NCI-H1694 (cell line): Measurements from ENCODE around the gene RPS2.
A peak's percentile ranks its signal among the peaks of the same experiment; 100 is the strongest.
"Not testable (repeated sequence)": the region's sequence is repeated elsewhere in the genome, so short reads cannot be mapped to it uniquely, and the experiment has no call there.

Experiments
- DNase-seq: peaks from one replicate; lab custom pipeline; 2025; lab: John Stamatoyannopoulos, UW

The RPS2 gene

GRCh38 chr16:1942047-1942809, 22.4 kb downstream of the RPS2 start:
- DNase-seq: no peak

DNA sequence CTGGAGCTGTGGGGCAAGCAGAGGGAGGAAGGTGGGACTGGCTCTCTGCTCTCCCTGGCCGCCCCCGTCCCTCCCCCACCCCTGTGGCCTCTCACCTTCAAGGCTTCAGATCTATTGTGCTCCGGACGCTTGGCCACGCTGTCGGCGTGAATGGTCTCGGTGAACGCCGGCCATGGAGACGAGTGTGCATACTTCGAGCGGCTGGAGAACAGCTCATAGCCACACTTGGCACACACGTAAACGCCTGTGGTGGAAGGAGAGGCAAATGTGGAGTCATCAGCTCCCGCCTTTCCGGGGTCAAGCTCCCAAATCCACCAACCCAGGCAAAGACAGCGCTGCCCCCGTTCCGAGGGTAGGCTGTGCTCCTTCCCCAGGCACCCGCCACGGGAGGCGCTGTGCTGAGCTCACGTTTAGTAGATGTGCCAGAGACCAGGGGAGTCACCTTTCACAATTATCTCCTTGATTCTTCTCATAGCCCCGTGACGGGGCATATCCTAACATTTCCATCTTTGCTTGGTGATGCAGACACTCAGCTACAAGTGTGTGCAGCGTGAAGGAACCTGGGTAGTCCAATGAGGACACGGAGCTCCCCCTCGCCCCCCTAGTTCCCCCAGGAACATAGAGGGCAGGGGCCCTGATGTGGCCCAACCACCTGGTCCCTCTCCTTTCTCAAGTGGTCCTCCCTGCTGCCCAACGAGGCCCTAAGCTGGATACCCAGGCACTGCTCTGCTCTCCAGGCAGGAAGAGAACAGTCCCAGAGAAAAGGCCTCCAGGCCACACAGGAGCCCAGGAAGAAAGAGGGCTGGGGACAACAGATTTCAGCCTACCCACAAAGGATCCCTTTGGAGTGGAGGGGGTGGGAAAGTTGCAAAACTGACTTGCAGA, 23.2 kb downstream of the RPS2 start:
- DNase-seq: no peak

- DNase-seq: no peak
Observed at GRCh38 chr16:1940273-1941161, 24.1 kb downstream of the RPS2 start.

GRCh38 chr16:1939833-1940232, 24.8 kb downstream of the RPS2 start:
- not testable (repeated sequence) for DNase-seq

- DNase-seq: no peak
Observed at GRCh38 chr16:1938910-1939309, 25.7 kb downstream of the RPS2 start.

DNA sequence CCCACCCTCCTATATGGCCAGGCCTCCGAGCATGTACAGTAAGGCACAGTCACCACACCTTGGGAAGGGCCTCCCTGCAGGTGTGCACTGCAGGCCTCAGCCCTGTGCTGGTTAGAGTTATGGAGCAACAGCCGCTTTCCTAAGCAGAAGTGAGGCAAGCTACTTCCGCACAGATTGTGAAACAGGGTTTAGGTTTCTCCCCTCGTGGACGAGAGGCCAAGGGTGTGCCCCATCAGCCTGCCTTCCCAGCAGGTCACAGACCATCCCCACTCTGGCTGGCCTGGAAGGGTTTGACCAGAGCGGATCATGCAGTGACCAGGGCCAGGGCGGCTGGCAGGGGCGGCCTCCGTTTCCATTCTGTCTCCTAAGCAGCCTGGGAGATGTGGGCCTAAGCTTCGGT, 26.3 kb downstream of the RPS2 start:
- DNase-seq: no peak

DNA sequence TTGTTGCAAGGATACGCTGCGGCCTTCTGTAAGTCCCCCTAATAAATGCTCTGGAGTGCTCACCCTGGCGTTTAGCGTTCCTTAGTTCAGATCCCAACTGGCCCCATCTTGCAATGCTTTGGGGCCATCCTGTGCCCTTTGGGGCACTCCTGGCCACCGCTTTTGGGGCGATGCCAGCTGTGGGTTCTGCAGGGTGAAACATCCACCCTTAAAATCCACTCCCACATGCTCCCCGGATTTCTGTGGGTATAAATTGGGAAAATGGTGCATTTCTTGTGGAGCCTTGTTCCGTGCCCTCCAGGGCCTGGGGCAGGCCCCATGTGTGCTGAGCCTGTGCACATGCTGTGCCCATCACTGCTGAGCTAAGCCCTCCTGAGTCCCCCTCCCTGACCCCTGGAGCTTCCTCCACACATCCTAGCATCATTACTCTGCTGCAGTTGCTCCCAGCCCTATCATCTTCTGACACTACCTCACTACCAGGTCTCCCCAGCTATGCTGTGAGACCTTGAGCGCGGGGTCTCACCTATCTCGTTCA, 27.6 kb downstream of the RPS2 start:
- DNase-seq: no peak

DNA sequence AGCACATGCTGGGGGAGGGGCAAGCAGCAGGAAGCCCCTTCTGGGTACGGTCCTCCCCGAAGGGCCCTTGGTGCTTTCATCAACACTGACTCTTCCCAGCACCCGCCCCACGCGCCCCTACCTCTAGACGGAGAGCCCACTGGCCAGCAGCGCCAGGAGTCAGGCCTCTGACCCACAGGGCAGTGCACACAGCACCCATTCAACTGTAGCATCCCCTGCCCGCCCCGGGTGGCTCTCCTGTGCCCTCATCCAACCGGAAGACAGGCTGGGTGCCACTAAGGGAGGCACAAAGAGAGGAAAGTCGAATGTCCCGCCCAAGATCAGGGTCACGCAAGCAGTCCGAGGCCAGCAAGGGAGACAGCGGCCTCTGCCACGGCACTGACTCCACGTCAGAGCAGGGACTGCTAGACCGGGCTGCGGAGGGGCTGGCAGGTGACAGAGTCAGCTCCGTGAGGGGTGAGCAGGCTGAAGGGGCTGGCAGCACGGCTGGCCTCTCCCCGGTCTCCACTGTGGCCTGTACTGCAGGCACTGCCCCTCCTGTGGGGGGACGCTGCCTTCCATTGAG, 31.4 kb downstream of the RPS2 start:
- DNase-seq: no peak

- no peak for DNase-seq
Observed at GRCh38 chr16:1932050-1933028, 32.3 kb downstream of the RPS2 start.

DNA sequence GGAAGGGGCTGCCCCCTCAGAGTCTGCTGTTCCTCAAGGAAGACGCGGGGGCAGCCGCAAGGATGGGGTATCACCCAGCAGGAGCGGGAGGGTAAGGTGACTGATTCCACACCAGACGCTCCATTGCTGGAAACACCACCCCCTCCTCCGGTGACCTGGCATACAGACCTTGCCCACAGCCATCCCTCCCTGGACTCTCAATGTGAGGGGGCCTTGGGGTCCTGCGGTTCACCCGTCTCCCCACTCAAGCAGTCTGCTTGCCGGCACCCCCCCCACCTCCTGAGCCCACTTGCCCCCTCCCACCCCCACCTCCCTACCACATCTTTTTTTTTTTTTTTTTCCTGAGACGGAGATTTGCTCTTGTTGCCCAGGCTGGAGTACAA, 34.3 kb downstream of the RPS2 start:
- no peak for DNase-seq

GRCh38 chr16:1929578-1930337, 34.9 kb downstream of the RPS2 start:
- peak; percentile 36 for DNase-seq

- DNase-seq: peak; percentile 20
Observed at GRCh38 chr16:1929105-1929504, 35.5 kb downstream of the RPS2 start.

- no peak for DNase-seq
Observed at GRCh38 chr16:1926271-1926670, 38.4 kb downstream of the RPS2 start.

DNA sequence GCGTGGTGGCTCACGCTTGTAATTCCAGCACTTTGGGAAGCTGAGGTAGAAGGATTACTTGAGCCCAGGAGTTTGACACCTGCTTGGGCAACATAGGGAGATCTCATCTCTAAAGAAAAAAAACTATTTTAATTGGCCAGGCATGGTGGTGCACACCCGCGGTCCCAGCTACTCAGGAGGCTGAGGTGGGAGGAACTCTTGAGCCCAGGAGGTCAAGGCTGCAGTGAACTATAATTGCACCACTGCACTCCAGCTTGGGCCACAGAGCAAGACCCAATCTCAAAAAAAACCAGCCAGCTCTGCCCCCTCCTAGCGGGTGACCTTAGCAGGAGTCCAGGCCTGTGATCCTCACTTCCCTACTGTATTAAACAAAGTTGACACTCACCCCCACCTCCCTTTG, 40.5 kb downstream of the RPS2 start:
- DNase-seq: no peak

DNA sequence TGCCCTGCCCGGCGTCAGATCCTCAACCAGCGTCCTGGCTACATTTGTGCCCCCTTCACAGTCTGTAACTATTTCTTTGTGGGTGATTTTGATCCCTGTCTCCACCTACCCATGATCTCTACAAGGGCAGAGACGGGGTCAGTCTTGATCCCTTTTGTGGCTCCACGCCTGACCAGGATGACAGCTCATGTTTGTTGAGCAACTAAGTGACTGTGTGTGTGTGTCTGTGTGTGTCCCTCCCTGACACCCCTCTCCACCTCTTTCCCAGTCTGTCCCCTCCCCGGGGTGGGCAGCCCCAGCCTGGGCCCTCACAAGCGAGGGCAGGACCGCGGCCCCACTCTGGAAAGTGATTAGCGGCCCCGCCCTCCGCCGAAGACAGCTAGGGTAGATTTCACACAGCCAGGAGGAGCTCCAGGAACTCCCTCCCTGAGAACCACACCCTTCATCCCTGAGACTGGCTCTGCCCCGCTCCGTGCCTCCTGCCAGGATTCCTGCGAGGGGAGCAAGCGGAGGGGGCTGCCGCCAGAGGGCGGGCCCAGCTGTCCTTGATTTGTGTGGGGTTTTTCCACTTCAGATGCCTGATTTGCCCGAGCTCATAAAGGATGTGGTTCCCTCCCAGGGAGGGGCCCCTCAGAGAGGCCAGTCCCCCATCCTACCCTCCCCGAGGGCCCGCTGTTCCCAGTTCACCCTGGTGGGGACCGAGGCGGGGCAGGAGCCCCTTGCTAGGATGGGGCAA, 41.2 kb downstream of the RPS2 start:
- no peak for DNase-seq

- DNase-seq: no peak
Observed at GRCh38 chr16:1922357-1922756, 42.3 kb downstream of the RPS2 start.

GRCh38 chr16:1920727-1921171, 43.9 kb downstream of the RPS2 start:
- DNase-seq: no peak

GRCh38 chr16:1920122-1920521, 44.5 kb downstream of the RPS2 start:
- DNase-seq: not testable (repeated sequence)
